HG02870 (cell line): ENCODE data around the gene ROR2.

Experiments used
- ATAC-seq: cut with Tn5 transposase; IDR thresholded peaks from one replicate; pipeline ENCODE4 v1.9.1; 2021; ENCODE audit warnings: mild to moderate bottlenecking, moderate library complexity; ENCODE audit not compliant: unreplicated experiment

ROR2 gene

GRCh38 chr9:91724609-91725505 is 225.2 kb downstream of the ROR2 start:
- no peak for ATAC-seq

GRCh38 chr9:91724068-91724440 is 226.0 kb downstream of the ROR2 start:
- ATAC-seq, result no peak

- no peak for ATAC-seq
These were observed 226.5 kb downstream of the ROR2 start for GRCh38 chr9:91723420-91724067.

GRCh38 chr9:91720751-91721705 is 229.0 kb downstream of the ROR2 start:
- peak; percentile 61 for ATAC-seq

- no peak for ATAC-seq
These were observed 229.7 kb downstream of the ROR2 start for GRCh38 chr9:91720313-91720712.

- ATAC-seq, result no peak
These were observed 232.0 kb downstream of the ROR2 start for GRCh38 chr9:91718071-91718470.

- no peak for ATAC-seq
These were observed 233.2 kb downstream of the ROR2 start for GRCh38 chr9:91716815-91717214.

GRCh38 chr9:91716239-91716638 is 233.8 kb downstream of the ROR2 start:
- no peak for ATAC-seq

- peak; percentile 43 for ATAC-seq
These were observed 235.0 kb downstream of the ROR2 start for GRCh38 chr9:91714874-91715615.

GRCh38 chr9:91714020-91714806 is 235.8 kb downstream of the ROR2 start:
- ATAC-seq, result no peak

- no peak for ATAC-seq
These were observed 237.2 kb downstream of the ROR2 start for GRCh38 chr9:91712811-91713210.

GRCh38 chr9:91711755-91712601 is 238.1 kb downstream of the ROR2 start:
- ATAC-seq, result peak; percentile 89

GRCh38 chr9:91710158-91710557 is 239.9 kb downstream of the ROR2 start:
- no peak for ATAC-seq

GRCh38 chr9:91705386-91705785 is 244.6 kb downstream of the ROR2 start:
- ATAC-seq, result no peak

GRCh38 chr9:91700475-91700874 is 249.6 kb downstream of the ROR2 start:
- ATAC-seq, result no peak

GRCh38 chr9:91698266-91698665 is 251.8 kb downstream of the ROR2 start:
- ATAC-seq, result no peak

- ATAC-seq, result no peak
These were observed 252.8 kb downstream of the ROR2 start for GRCh38 chr9:91697201-91697600.

- ATAC-seq, result no peak
These were observed 255.8 kb downstream of the ROR2 start for GRCh38 chr9:91694081-91694870.
